Measurements from ENCODE around the gene RTP5. TPM values are rescaled to one million over a fixed set of nuclear protein-coding genes. Genes with fewer than 3 reads are reported as not detected.

Gene RTP5
- polyA plus RNA-seq, 1 experiment: not detected

DNA sequence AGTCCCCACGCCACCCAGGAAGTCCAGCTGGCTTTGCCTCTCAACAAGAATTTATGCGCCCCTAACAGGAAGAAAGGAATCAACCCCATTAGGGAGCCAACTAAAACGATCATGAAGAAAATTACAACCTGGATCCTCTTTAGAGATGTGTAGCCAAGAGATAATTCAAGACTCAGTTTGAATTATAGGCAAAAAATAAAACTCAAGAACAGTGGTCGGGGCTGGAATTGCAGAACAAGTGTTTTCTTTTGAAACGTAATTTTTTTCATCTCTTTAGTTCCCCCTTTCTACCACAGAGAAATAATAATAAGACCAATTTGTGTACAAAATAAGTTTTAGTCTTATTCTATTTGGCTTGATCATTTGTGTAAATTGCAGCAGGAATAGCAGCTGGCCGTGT lies 33.2 kb upstream of the RTP5 start:
- TF ChIP-seq, protein P1, sequence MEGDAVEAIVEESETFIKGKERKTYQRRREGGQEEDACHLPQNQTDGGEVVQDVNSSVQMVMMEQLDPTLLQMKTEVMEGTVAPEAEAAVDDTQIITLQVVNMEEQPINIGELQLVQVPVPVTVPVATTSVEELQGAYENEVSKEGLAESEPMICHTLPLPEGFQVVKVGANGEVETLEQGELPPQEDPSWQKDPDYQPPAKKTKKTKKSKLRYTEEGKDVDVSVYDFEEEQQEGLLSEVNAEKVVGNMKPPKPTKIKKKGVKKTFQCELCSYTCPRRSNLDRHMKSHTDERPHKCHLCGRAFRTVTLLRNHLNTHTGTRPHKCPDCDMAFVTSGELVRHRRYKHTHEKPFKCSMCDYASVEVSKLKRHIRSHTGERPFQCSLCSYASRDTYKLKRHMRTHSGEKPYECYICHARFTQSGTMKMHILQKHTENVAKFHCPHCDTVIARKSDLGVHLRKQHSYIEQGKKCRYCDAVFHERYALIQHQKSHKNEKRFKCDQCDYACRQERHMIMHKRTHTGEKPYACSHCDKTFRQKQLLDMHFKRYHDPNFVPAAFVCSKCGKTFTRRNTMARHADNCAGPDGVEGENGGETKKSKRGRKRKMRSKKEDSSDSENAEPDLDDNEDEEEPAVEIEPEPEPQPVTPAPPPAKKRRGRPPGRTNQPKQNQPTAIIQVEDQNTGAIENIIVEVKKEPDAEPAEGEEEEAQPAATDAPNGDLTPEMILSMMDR (IDR thresholded peaks at IDR 0.05; ENCODE audit: insufficient read depth, low read depth, low read length): no peak
- Histone ChIP-seq H3K36me3 (ENCODE audit: control insufficient read depth, insufficient read depth, low read length) (no peaks in the 10 kb centered on the region), H3K4me3 (ENCODE audit: low read depth, low read length) (no peak overlapping the region), H3K27me3 (ENCODE audit: control insufficient read depth, insufficient read depth, low read length) (peaks cover 8% of the 10 kb centered on the region)
- POLR2A ChIA-PET: no interaction called here
- CTCF ChIA-PET: interaction anchor here (1.4 kb wide), 1 partner anchor 43 kb away, joined by 6 read pairs; no protein-coding TSS in a partner anchor
- no peak for DNase-seq (ENCODE audit: low read depth)

DNA sequence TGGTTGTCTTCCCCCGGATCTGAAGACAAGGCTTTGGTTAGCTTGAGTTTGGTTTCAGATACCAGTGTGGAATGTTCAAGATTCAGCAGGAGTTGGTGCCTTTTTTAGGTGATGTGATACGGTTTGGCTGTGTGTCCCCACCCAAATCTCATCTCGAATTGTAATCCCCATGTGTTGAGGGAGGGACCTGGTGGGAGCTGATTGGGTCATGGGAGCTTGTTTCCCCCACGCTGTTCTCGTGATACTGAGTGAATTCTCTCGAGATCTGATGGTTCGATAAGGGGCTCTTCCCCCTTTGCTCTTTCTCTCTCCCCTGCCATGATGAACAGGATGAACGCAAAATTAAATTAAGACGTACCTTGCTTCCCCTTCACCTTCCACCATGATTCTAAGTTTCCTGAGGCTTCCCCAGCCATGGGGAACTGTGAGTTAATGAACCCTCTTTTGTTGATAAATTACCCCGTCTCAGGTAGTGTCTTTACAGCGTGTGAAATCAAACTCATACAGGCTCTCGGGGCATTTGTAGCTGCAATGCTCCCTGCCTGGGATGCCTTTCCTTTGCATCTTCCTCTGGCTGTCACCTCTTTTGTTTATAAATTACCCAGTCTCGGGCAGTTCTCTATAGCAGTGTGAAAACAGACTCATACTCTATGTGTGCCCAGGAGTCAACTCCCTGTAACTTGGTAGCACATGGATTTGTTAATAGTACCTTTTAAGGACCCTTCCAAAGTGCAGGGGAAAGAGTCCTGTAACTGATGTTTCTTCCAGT lies 32.1 kb upstream of the RTP5 start:
- DNase-seq (ENCODE audit: low read depth): no peak
- POLR2A ChIA-PET: no interaction called here
- CTCF ChIA-PET: interaction anchor here (1.2 to 1.5 kb wide), 2 partner anchors 11 to 14 kb away, joined by 3 read pairs; no protein-coding TSS in a partner anchor
- H3K36me3 ChIP-seq (ENCODE audit: control insufficient read depth, insufficient read depth, low read length): no peaks in the 10 kb centered on the region
- TF ChIP-seq, protein P1 (IDR thresholded peaks at IDR 0.05; ENCODE audit: insufficient read depth, low read depth, low read length): no peak
- peaks cover 8% of the 10 kb centered on the region for H3K27me3 ChIP-seq (ENCODE audit: control insufficient read depth, insufficient read depth, low read length)
- no peak overlapping the region for H3K4me3 ChIP-seq (ENCODE audit: low read depth, low read length)

DNA sequence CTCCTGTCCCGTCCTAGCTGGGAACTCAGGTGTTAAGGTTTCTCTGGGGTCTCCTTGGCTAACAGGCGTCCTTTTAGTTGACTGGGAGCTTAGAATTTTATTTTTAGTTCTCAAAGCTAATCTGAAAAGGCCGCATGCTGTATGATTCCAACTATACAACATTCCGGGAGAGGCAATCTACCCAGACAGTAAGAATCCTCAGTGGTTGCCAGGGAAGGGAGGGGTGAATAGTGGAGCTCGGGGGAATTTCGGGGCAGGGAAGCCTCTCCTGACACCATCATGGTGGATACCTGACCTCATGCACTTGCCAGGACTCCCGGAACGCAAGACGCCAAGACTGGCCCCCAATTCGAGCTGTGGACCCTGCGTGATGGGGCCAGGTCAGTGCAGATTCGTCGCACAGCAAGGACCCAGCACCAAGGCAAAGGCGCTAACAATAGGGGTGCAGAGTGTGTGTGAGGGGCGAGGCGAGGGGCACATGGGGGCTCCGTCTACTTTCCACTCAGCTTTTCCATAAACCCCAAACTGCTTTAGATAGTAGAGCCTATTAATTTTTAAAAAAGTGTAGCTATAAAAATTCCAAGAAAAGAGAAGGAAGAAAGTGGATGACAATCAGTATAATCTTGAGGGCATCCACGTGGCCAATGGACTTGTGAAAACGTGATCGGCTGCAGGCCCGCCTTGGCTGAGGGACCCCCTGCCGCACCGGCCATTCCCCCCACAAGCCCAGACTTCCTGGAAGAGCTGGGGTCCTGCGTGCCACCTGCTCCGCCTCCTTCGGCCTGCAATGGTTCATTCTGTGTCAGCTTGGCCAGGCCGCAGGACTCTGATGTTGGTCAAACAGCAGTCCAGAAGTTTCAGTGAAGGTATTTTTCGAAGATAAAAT lies 28.1 kb upstream of the RTP5 start:
- no peak for DNase-seq (ENCODE audit: low read depth)
- TF ChIP-seq, protein P1 (IDR thresholded peaks at IDR 0.05; ENCODE audit: insufficient read depth, low read depth, low read length): no peak
- H3K4me3 ChIP-seq (ENCODE audit: low read depth, low read length): no peak overlapping the region
- ChIA-PET CTCF (interaction anchor here (1.0 to 1.3 kb wide), 2 partner anchors 17 to 19 kb away, joined by 3 to 4 read pairs; no protein-coding TSS in a partner anchor), POLR2A (no interaction called here)
- peaks cover 10% of the 10 kb centered on the region for H3K27me3 ChIP-seq (ENCODE audit: control insufficient read depth, insufficient read depth, low read length)
- no peaks in the 10 kb centered on the region for H3K36me3 ChIP-seq (ENCODE audit: control insufficient read depth, insufficient read depth, low read length)

DNA sequence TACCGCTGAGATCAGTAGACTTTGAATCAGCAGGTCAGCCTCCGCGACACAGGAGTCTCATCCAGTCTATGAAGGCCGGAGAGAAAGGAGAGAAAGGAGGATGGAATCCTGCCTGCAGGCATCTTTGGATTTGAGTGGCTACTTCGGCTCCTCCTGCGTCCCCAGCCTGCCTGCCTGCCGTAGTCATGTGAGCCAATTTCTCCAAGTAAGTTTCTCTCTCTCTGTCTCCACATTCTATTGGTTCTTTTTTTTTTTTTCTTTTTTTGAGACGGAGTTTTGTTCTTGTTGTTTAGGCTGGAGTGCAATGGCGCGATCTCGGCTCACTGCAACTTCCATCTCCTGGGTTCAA lies 27.5 kb upstream of the RTP5 start:
- H3K4me3 ChIP-seq (ENCODE audit: low read depth, low read length): no peak overlapping the region
- DNase-seq (ENCODE audit: low read depth): no peak
- no peaks in the 10 kb centered on the region for H3K36me3 ChIP-seq (ENCODE audit: control insufficient read depth, insufficient read depth, low read length)
- TF ChIP-seq, protein P1 (IDR thresholded peaks at IDR 0.05; ENCODE audit: insufficient read depth, low read depth, low read length): no peak
- ChIA-PET POLR2A (no interaction called here), CTCF (interaction anchor here (1.3 kb wide), 1 partner anchor 18 kb away, joined by 4 read pairs; no protein-coding TSS in a partner anchor)
- H3K27me3 ChIP-seq (ENCODE audit: control insufficient read depth, insufficient read depth, low read length): peaks cover 9% of the 10 kb centered on the region

DNA sequence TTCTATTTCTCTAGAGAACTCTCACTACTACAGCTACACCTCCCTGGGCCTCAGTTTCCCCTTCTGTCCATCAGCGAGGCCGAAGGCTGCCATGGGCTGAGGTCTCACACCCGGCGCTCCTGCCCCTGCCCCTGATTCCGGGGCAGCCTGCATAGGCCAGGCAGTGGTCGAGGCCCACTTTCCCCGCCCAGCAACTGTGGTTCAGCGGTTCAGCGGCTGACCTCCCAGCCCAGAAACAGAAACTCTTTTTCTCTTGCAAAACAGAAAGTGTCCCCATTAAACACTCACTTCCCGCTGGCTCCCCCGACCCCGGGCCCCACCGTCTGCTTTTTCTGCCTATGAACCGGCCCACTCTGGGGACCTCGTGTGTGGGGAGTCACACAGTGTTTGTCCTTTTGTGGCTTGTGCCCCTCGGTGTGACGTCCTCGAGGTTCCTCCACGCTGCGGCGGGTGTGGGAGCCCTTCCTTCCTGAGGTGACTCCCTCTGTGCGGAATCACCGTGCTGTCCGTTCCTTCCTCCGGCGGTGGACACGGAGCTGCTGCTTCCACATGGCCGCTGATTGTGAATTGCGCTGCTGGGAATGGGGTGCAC lies 26.8 kb upstream of the RTP5 start:
- Histone ChIP-seq H3K27me3 (ENCODE audit: control insufficient read depth, insufficient read depth, low read length) (peaks cover 3% of the 10 kb centered on the region; the same call in 1 of the 2 replicates), H3K4me3 (ENCODE audit: low read depth, low read length) (no peak overlapping the region), H3K36me3 (ENCODE audit: control insufficient read depth, insufficient read depth, low read length) (no peaks in the 10 kb centered on the region)
- no peak for DNase-seq (ENCODE audit: low read depth)
- ChIA-PET POLR2A (no interaction called here), CTCF (no interaction called here)
- TF ChIP-seq, protein P1 (IDR thresholded peaks at IDR 0.05; ENCODE audit: insufficient read depth, low read depth, low read length): no peak
